Measurements from ENCODE around the gene HOTAIR.

HOTAIR gene

GRCh38 chr12:53974084-53975063, at the start of gene HOTAIR:
HOTAIR (minus strand) TSS chr12:53974954.
- DNase-seq (ENCODE audit: low read depth, low spot score): no peak

DNA sequence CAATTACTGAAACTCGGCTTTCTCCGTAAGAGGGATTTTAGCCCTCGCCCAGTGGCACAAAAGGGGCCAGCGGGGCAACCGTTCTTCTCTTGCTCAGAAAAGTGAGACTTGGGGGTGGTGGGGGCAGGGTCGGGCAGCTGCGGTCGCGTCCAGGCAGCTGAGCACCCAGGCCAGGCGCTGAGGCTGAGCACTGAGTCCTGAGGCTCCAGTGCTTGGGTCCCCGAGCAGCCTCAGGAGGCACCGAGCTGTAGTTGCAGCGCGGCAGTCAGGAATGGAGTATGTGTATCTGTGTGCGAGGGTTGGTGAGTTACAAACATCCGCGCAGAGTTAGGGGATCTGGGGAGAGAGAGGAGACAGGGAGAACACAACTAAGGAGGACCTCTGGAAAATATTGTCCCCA, 49.4 kb upstream of the HOTAIR start:
- DNase-seq (ENCODE audit: low read depth, low spot score): no peak

- DNase-seq (ENCODE audit: low read depth, low spot score): no peak
Measured at GRCh38 chr12:54022960-54023884, 48.5 kb upstream of the HOTAIR start.

GRCh38 chr12:54021432-54022013, 46.8 kb upstream of the HOTAIR start:
- no peak for DNase-seq (ENCODE audit: low read depth, low spot score)

DNA sequence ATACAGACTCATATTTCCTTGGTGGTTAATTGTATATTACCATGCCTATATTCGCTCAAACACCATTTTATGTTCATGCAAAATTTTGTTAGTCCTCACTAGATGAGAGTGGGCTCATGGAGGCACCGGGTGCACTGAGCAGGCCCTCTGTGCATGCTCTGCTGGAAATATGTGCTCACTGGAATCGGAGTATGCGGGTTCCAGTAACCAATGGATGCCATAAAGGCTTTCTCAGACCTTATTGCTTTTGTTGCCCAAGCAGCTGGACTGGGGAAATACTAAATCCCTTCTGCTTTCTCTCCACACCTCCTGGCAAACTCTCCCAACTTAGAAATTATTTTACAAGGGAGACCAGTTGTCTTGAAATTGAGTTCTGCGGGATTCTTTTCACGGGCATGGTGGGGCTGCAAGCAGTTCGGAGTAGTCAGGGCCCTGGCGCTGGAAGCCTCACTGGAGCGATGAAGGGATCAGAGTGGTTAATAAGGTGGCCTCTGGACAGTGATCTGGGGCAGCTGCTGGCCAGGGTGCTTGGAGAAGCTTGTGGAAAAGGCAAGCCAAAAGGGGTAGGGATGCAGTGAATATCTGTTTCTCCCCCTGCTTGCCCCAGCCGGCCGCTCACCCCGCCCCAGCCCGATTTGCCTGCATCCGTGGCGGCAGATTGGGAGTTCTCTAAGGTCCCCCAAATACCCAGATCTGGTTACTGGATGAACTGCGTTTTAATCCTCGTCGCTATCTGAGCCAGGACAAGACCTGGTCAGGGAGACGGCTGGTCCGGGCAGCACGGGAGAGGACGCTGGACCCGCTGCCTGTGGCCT, 46.0 kb upstream of the HOTAIR start:
- no peak for DNase-seq (ENCODE audit: low read depth, low spot score)

DNA sequence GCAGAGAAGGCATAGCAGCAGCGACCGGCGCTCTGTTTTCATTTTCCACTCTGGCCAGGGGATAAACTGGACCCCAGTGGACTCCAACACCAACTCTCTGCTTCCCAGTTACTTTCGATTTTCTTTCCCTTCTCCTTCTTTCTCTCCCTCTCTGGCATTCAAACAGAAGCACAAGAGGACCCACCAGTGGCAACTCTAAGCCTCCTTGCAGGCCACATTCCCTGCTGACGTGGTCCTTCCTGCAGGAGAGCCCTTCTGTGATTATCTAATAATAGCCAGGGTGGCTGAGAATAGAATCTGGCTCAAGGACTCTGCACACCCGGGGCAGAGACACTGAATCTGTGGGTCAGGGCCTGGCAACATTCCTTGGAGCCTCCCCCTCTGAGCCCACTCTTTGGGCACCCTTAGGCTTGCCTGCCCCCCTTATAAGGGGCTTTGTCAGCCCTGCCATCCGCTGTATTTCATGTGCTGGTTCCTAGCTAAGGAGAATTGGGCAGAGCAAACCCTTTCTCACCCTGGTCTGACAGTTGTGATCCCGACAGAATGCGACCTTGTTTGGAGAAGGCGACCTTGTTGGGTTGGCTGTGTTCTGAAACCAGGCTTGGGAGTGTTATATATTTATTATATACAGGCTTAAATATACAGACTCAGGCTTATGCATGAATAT, 45.3 kb upstream of the HOTAIR start:
- DNase-seq (ENCODE audit: low read depth, low spot score): no peak

DNA sequence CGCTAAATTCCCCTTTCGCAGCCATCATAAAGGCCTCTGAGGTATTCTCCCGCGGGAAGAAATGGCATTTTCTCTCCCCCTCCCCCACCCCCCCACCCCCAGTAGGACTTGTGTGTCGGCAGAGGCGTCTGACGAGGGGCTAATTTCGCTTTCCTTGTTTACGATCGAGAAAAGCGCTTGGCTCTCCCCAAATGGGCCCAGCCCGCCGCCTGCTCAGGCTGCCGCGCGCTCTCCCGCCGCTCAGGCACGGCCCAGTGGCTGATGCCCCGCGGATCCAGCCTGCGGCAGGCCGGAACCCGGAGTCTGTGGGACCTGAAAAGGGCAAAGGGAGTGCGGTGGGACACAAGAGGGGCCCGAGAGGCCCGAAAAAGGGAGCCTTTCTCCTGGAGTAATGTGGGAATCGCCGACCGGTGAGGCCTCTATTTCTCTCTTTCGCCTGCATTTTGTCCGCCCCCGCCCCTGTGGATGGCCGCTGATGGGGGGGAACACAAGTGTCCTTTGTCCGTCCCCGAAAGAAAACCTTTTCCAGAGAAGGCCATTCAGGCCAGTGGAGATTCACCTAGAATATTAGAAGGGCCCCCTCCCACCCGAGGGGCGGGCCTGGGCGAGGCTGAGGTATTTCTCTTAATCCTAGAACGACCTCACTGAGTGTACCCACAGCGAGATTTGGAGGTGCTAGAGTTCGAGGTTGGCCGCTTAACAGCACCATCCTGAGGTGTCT, 44.5 kb upstream of the HOTAIR start:
- no peak for DNase-seq (ENCODE audit: low read depth, low spot score)

DNA sequence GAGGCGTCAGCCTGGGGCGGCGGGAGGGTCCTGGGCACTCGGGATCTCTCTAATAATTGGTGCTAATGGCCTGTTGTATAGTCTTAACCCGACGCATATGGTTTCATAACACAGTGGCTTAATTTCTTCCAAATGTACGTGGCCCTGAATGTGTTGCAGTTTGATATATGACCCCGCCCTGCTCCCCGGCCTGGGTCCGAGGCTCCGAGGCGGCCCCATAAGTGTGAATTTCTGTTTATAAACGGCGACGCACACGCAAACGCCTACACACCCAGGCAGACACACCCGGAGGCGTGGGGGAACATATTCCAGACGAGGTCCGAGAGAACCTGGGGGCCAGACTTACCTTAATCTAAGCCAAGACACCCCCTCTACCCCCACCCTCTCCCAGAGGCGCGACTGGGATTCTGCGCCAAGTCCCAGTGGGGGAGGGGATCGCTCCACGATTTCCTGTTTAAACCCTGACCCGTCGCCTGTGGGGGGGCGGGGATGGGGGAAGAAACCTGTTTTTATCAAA, 43.8 kb upstream of the HOTAIR start:
- no peak for DNase-seq (ENCODE audit: low read depth, low spot score)

GRCh38 chr12:54017878-54018467, 43.2 kb upstream of the HOTAIR start:
- no peak for DNase-seq (ENCODE audit: low read depth, low spot score)

DNA sequence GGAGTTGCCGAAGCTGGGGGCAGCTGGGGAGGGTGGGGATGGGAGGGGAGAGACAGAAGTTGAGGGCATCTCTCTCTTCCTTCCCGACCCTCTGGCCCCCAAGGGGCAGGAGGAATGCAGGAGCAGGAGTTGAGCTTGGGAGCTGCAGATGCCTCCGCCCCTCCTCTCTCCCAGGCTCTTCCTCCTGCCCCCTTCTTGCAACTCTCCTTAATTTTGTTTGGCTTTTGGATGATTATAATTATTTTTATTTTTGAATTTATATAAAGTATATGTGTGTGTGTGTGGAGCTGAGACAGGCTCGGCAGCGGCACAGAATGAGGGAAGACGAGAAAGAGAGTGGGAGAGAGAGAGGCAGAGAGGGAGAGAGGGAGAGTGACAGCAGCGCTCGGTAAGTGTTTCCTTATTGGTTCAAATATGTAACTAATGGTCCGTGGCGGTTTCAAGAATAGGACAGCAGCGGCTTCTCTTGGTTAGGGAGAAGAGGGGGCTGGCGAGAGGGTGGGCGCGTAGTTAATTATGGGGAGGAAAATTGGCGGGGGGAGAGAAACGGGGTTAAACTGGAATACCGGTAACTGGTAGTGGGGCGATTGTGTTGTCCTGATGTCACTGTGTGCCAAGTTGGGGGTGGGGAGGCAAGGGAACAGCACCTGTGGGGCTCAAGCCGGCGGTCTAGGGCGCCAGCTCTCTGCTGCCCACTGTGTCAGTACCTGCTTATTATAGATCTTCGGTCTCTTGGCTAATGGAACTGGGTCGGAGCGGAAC, 42.5 kb upstream of the HOTAIR start:
- DNase-seq (ENCODE audit: low read depth, low spot score): no peak

GRCh38 chr12:54016478-54016964, 41.8 kb upstream of the HOTAIR start:
- DNase-seq (ENCODE audit: low read depth, low spot score): no peak

- DNase-seq (ENCODE audit: low read depth, low spot score): no peak
Measured at GRCh38 chr12:54016051-54016450, 41.3 kb upstream of the HOTAIR start.

GRCh38 chr12:54015018-54015931, 40.5 kb upstream of the HOTAIR start:
- DNase-seq (ENCODE audit: low read depth, low spot score): no peak

DNA sequence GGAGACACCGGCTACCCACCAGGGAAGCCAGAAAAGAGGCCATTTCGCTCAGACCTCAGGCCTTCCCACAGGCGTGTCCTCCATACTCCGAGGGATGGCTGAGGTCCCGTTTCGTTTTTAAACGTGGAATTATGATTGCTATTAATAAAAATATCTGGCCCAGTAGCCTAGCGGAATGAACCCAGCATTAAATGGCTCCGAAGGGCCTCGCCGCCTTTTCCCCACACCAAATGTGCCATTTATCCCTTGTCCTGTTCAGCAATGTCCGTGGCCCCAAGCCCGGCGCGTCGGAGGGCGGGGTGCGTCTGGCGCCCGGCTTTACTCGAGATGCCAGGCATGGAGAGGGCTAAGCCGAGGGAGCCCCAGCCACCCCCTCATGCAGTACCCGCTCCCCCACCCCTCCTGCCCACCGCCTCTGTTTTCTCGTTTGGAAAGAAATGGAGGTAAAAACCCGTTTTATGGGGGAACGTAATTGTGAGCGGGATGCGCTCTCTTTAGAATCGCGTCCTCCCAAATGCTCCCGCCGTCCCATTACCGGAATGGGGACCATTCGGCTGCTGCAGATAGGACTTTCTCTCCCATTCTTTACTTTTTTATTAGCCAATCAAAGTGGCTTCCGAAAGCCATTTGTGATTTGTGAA, 39.7 kb upstream of the HOTAIR start:
- no peak for DNase-seq (ENCODE audit: low read depth, low spot score)

- no peak for DNase-seq (ENCODE audit: low read depth, low spot score)
Measured at GRCh38 chr12:54012631-54013409, 38.1 kb upstream of the HOTAIR start.
